22Rv1 (cell line): ENCODE measurements around the gene RAB6B.

ENCODE experiments used
- CTCF ChIP-seq: fragments of 450-650 bp; IDR thresholded peaks from 2 replicates; pipeline ENCODE4 v1.5.1; 2017; ENCODE audit warnings: mild to moderate bottlenecking
- ZFX ChIP-seq: fragments of 450-650 bp; IDR thresholded peaks from 2 replicates; pipeline ENCODE4 v1.6.1; 2017; ENCODE audit warnings: antibody characterized with exemption, borderline replicate concordance

DNA sequence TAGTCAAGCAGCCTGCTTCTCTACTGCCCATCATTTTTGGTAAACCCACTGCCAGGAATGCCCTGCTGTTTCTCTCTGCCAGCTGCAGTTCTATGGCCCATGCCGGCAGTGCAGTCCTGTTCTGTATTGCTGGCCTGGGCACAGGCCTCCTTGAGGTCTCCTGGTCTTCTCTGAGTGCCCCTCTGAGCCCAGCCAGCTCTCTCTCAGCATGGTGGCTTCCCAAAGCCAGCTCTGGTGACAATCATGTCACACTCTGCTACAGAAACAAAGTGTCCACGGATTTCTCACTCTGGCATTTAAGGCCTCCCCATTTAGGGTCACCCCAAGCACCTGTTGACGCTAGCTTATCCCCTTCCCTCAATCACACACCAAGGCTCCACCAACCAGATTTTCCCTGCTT, 65.6 kb downstream of the RAB6B start:
- TF ChIP-seq CTCF (no peak), ZFX (no peak)
